ENCODE measurements around the gene LZTS3. TPM values are rescaled to one million over a fixed set of nuclear protein-coding genes. Genes with fewer than 3 reads are reported as not detected.

LZTS3 gene
- total and polyA plus RNA-seq, 2 of the 8 experiments (the other 6 are each of a cell fraction or from before 2014, with no cell fraction given): 31.8 to 33.5 TPM

GRCh38 chr20:3195590-3196237 lies 22.4 kb upstream of the LZTS3 start (continued):
- no peak for TF ChIP-seq CTBP2 (IDR thresholded peaks at IDR 0.05; ENCODE audit: borderline replicate concordance, insufficient read depth, insufficient read length, low read length)

Measured in H1 (cell line).